SK-N-SH (cell line): Measurements from ENCODE around the gene TMEM127. TPM values are rescaled to one million over a fixed set of nuclear protein-coding genes. Genes with fewer than 3 reads are reported as not detected.

Experiments
- CTCF ChIA-PET: fragments of 300-600, 350-600 bp; formaldehyde crosslinking; extraction: SDS; loops from one replicate; lab custom pipeline; 2021; lab: Yijun Ruan, JAX
- POLR2A ChIA-PET: fragments of 350-600 bp; sonication (Branson Sonifier 250); formaldehyde crosslinking; extraction: SDS; loops from one replicate; lab custom pipeline; 2020; ENCODE audit warnings: antibody characterized with exemption, inconsistent platforms; lab: Yijun Ruan, JAX
- DNase-seq: peaks from one replicate; pipeline ENCODE4 v3.0.0; 2012
- H2AFZ ChIP-seq: fragments of 200-600 bp; sonication (generic); 2 replicates; pipeline ENCODE4 v1.8.1; 2016; ENCODE audit warnings: antibody characterized with exemption, mild to moderate bottlenecking, low read depth
- H3F3A ChIP-seq: fragments of 200-600 bp; sonication (generic); replicated peaks from 2 replicates; pipeline ENCODE3; 2016; ENCODE audit warnings: antibody characterized with exemption, mild to moderate bottlenecking; ENCODE audit not compliant: insufficient read depth
- H3K27ac ChIP-seq, 2 experiments: fragments of 200-500 bp in 1 of 2; fragments of 200-600 bp in 1 of 2; sonication (Bioruptor generic) in 1 of 2; sonication (generic), shearing (Covaris generic) in 1 of 2; 2 replicates each; pipeline versions ENCODE4 v1.5.1 to v1.6.1; 2014 to 2016; ENCODE audit warnings: low read depth in 2 of 2, inconsistent platforms in 1 of 2, low read length in 1 of 2, mild to moderate bottlenecking in 1 of 2, mixed read lengths in 1 of 2
- H3K27me3 ChIP-seq: fragments of 200-600 bp; sonication (generic), shearing (Covaris generic); 2 replicates; pipeline ENCODE4 v1.6.1; 2016; ENCODE audit warnings: mixed run types; ENCODE audit not compliant: insufficient read depth
- H3K36me3 ChIP-seq, 2 experiments: fragments of 200-500 bp in 1 of 2; fragments of 200-600 bp in 1 of 2; sonication (Bioruptor generic) in 1 of 2; sonication (generic) in 1 of 2; replicated peaks in 1 of 2; 2 replicates each; pipeline versions ENCODE3 to v1.5.1; 2014 to 2016; ENCODE audit warnings: low read length in 1 of 2, mild to moderate bottlenecking in 1 of 2; ENCODE audit not compliant: insufficient read depth in 2 of 2, control insufficient read depth in 1 of 2
- H3K4me1 ChIP-seq, 2 experiments: fragments of 200-500 bp in 1 of 2; fragments of 200-600 bp in 1 of 2; sonication (Bioruptor generic) in 1 of 2; sonication (generic), shearing (Covaris generic) in 1 of 2; 2 replicates each; pipeline versions ENCODE4 v1.5.1 to v1.6.1; 2014 to 2016; ENCODE audit warnings: low read depth in 1 of 2, low read length in 1 of 2, mixed run types in 1 of 2; ENCODE audit not compliant: insufficient read depth in 2 of 2, control insufficient read depth in 1 of 2
- H3K4me2 ChIP-seq: fragments of 200-600 bp; sonication (generic), shearing (Covaris generic); 2 replicates; pipeline ENCODE4 v1.6.1; 2017; ENCODE audit warnings: mixed run types
- H3K4me3 ChIP-seq, 2 experiments: fragments of 200-500 bp in 1 of 2; fragments of 200-600 bp in 1 of 2; sonication (Bioruptor generic) in 1 of 2; sonication (generic), shearing (Covaris generic) in 1 of 2; 2 replicates each; pipeline versions ENCODE4 v1.5.1 to v1.8.1; 2014 to 2016; ENCODE audit warnings: low read depth in 2 of 2, inconsistent platforms in 1 of 2, low read length in 1 of 2, mild to moderate bottlenecking in 1 of 2, mixed read lengths in 1 of 2, moderate library complexity in 1 of 2
- H3K79me2 ChIP-seq: fragments of 200-600 bp; sonication (generic); 2 replicates; pipeline ENCODE4 v1.8.1; 2017; ENCODE audit warnings: mild to moderate bottlenecking; ENCODE audit not compliant: insufficient read depth
- H3K9ac ChIP-seq: fragments of 200-600 bp; sonication (generic); 2 replicates; pipeline ENCODE4 v1.6.1; 2017; ENCODE audit warnings: mixed run types
- H3K9me2 ChIP-seq: fragments of 200-600 bp; sonication (generic); 2 replicates; pipeline ENCODE4 v1.6.1; 2017; ENCODE audit warnings: mixed run types
- H3K9me3 ChIP-seq: fragments of 200-600 bp; sonication (generic); 2 replicates; pipeline ENCODE4 v1.6.1; 2017; ENCODE audit warnings: mixed run types, mild to moderate bottlenecking, moderate library complexity
- H4K20me1 ChIP-seq: fragments of 200-600 bp; sonication (generic); 2 replicates; pipeline ENCODE4 v1.6.1; 2017; ENCODE audit warnings: mild to moderate bottlenecking, mixed run types; ENCODE audit not compliant: insufficient read depth
- CHD2 ChIP-seq: fragments of 150-350 bp; IDR thresholded peaks from 2 replicates; pipeline ENCODE4 v1.6.1; 2018; ENCODE audit warnings: low read length; ENCODE audit not compliant: partially characterized antibody
- FOXJ3 ChIP-seq: sonication (generic); formaldehyde crosslinking; IDR thresholded peaks from 2 replicates; pipeline ENCODE4 v1.5.1; 2020; ENCODE audit warnings: mild to moderate bottlenecking, missing genetic modification reagents
- FOXM1 ChIP-seq: IDR thresholded peaks from 2 replicates; pipeline ENCODE4 v1.4.0; 2012; ENCODE audit warnings: low read depth, mild to moderate bottlenecking
- IRF3 ChIP-seq: fragments of 150-350 bp; IDR thresholded peaks from 2 replicates; pipeline ENCODE4 v1.6.1; 2016; ENCODE audit warnings: mild to moderate bottlenecking, low read depth, low read length
- MAX ChIP-seq: IDR thresholded peaks from 2 replicates; pipeline ENCODE4 v1.4.0; 2012; ENCODE audit warnings: low read depth
- MEF2A ChIP-seq: IDR thresholded peaks from 2 replicates; pipeline ENCODE4 v1.4.0; 2012; ENCODE audit warnings: low read depth, borderline replicate concordance
- NRF1 ChIP-seq: IDR thresholded peaks from 2 replicates; pipeline ENCODE4 v1.6.1; 2012; ENCODE audit warnings: low read depth, mild to moderate bottlenecking, low read length
- POLR2AphosphoS5 ChIP-seq: IDR thresholded peaks from 2 replicates; pipeline ENCODE4 v1.6.1; 2012; ENCODE audit warnings: low read depth, low read length
- REST ChIP-seq: IDR thresholded peaks from 2 replicates; pipeline ENCODE4 v1.6.1; 2012; ENCODE audit warnings: mild to moderate bottlenecking, low read depth, low read length, moderate library complexity
- RFX5 ChIP-seq: IDR thresholded peaks from 2 replicates; pipeline ENCODE4 v1.6.1; 2012; ENCODE audit warnings: mild to moderate bottlenecking, improper control_type of control experiment, low read length
- SMC3 ChIP-seq: IDR thresholded peaks from 2 replicates; pipeline ENCODE4 v1.6.1; 2012; ENCODE audit warnings: low read depth, low read length, improper control_type of control experiment
- TCF12 ChIP-seq: IDR thresholded peaks from 2 replicates; pipeline ENCODE4 v1.4.0; 2012
- YY1 ChIP-seq: IDR thresholded peaks from 2 replicates; pipeline ENCODE4 v1.4.0; 2012; ENCODE audit warnings: low read depth, mild to moderate bottlenecking
- WGBS: methylation state at CpG from one replicate; pipeline ENCODE4 v1.1.6; 2017; ENCODE audit warnings: low lambda C conversion rate; 5-methylcytosine and 5-hydroxymethylcytosine counted together
- polyA plus RNA-seq, 3 experiments: library from polyadenylated mRNA; depleted of rRNA; stranded (reverse); fragments of >200 nt; gene quantifications; 2 replicates each; pipeline ENCODE4 v1.2.3, GENCODE V29; 2012

The TMEM127 gene
- polyA plus RNA-seq, 1 of the 3 experiments (the other 2 are of a cell fraction) = 40.9 TPM

DNA sequence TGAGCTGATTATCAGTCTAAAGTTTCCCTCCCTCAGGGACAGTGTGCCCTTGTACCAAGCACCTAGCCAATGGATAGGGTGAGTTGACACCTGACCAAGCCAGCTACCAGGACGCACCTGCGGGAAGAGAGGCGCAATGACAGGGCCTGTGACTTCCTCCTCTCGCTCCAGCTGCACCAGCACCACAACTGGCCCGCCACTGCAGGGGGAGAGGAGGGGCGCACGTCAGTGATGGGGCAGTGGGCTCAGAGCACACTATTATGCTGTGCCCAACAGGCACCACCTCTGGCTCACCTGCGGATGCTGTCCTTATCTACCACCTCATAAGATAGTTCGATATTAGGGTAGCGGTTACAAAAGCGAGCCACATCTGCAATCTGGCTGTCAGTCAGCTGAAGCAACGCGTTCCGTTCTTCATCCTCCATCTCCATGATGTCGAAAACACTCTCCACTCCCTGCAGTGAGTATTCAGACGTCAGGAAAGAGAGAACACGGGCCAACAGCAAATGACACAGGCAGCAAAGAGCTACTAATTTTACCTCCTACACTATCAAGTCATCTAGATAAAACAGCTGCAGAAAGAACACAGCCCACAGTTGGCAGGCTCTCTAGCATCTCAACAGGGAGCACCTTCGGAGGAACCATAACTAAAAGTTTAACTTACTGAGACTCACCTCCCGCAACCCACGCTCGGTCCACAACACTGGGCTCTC is 11.1 kb upstream of the TMEM127 start:
- no peak overlapping the region for H2AFZ ChIP-seq
- DNase-seq = no peak
- no peaks in the 10 kb centered on the region for H3K27me3 ChIP-seq
- H4K20me1 ChIP-seq = no peaks in the 10 kb centered on the region
- H3K9me2 ChIP-seq = no peaks in the 10 kb centered on the region
- ChIA-PET CTCF (interaction anchor here (0.7 to 1.9 kb wide), 4 partner anchors 159 to 284 kb away, joined by 3 to 5 read pairs (median 4); no protein-coding TSS in a partner anchor), POLR2A (interaction anchor here (1.2 kb wide), 1 partner anchor 12 kb away, joined by 3 read pairs; no protein-coding TSS in a partner anchor)
- H3K4me2 ChIP-seq = no peak overlapping the region
- H3K79me2 ChIP-seq = peaks cover 5% of the 10 kb centered on the region; the same call in 1 of the 2 replicates
- H3K4me1 ChIP-seq = no peaks in the 10 kb centered on the region
- 95% methylated on average over 17 of the region's 21 CpGs for WGBS
- H3K4me3 ChIP-seq = no peak overlapping the region
- no peak overlapping the region for H3K9ac ChIP-seq
- H3K36me3 ChIP-seq = peaks cover 53 to 65% of the 10 kb centered on the region in 2 experiments
- H3K27ac ChIP-seq = no peak overlapping the region
- TF ChIP-seq IRF3 (no peak), RFX5 (no peak), SMC3 (no peak), REST (no peak), FOXJ3 (CRISPR knock-in tag) (no peak), FOXM1 (no peak), MAX (no peak), NRF1 (no peak)
- no peaks in the 10 kb centered on the region for H3K9me3 ChIP-seq
- peaks cover 32% of the 10 kb centered on the region for H3F3A ChIP-seq

GRCh38 chr2:96274355-96275056 is 8.7 kb upstream of the TMEM127 start:
- Histone ChIP-seq H3K4me1 (no peaks in the 10 kb centered on the region), H3F3A (peaks cover 47% of the 10 kb centered on the region), H3K27ac (peak overlapping the region in 1 of 2 experiments; percentile 28; a peak in 2 of 4 replicates), H3K9me3 (no peaks in the 10 kb centered on the region), H3K9ac (no peak overlapping the region), H3K79me2 (peaks cover 10% of the 10 kb centered on the region; the same call in 1 of the 2 replicates), H2AFZ (no peak overlapping the region), H4K20me1 (no peaks in the 10 kb centered on the region), H3K4me3 (no peak overlapping the region), H3K36me3 (peaks cover 49 to 69% of the 10 kb centered on the region in 2 experiments), H3K9me2 (no peaks in the 10 kb centered on the region), H3K4me2 (no peak overlapping the region), H3K27me3 (no peaks in the 10 kb centered on the region)
- no peak for DNase-seq
- ChIA-PET POLR2A (no interaction called here), CTCF (interaction anchor here (1.6 to 1.9 kb wide), 2 partner anchors 235 to 252 kb away, joined by 5 to 6 read pairs; no protein-coding TSS in a partner anchor)
- 84% methylated on average over 5 of the region's 7 CpGs for WGBS
- TF ChIP-seq MEF2A (no peak), IRF3 (no peak), TCF12 (no peak), CHD2 (no peak), POLR2AphosphoS5 (no peak), YY1 (no peak)
